ENCODE results near the gene UROC1. TPM values are rescaled to one million over a fixed set of nuclear protein-coding genes. Genes with fewer than 3 reads are reported as not detected.

The UROC1 gene
- not detected for total RNA-seq
- polyA plus RNA-seq = under 1 TPM in 1 of 2 donors, not detected in 1; 0.01 TPM
- long read RNA-seq, donor 1 = 0 reads
- long read RNA-seq, donor 2 = 0 reads
- long read RNA-seq, donor 3 = 0 reads

DNA sequence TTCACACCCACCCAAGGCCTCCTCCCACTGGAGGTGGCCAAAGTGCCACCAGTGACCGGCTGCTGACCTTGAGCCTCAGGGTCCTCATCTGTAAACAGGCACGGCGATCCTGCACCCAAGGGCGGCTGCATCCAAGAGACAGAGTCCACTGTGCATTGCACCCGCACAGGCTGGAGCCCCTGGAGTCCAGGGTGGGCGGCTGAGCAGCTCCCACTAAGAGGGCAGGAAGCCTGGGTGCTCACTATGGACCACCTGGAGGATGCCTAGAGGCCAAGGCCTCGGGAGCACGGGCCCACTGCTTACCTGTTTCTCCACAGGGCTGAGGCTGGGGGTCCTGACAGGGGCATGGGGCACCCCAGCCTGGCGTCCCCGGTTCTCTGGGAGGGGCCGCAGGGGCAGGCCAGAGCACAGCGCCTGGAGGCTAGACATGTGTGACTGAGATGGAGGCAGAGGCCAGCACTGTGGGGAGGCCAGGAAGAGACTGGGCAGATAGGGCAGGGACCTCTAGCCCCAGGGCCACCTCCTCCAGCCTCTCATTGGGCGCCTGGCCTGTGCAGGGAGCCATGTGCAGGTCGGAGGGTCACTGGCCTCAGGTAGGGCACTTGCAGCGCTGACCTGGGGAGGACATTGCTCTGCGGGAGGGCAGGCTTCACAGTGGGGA lies at the start of gene UROC1:
UROC1 (minus strand) TSS at position 483 of the 661 bp plus-strand sequence; CDS start at position 429, 54 bp downstream.
- peaks cover 0 to 6% (median 0%) of the 10 kb centered on the region in 7 donors for H3K27me3 ChIP-seq
- no peak for DNase-seq
- intact Hi-C loops (cut with DNase I) = no loop called here
- H3K4me1 ChIP-seq = peaks cover 0 to 4% (median 1%) of the 10 kb centered on the region in 9 donors
- H3K4me3 ChIP-seq = no peak within 1 kb of the TSS
- no peaks in the 10 kb centered on the region for H3K36me3 ChIP-seq
- no peak for ATAC-seq
- no peak within 1 kb of the TSS for H3K27ac ChIP-seq
- TF ChIP-seq, protein P1, sequence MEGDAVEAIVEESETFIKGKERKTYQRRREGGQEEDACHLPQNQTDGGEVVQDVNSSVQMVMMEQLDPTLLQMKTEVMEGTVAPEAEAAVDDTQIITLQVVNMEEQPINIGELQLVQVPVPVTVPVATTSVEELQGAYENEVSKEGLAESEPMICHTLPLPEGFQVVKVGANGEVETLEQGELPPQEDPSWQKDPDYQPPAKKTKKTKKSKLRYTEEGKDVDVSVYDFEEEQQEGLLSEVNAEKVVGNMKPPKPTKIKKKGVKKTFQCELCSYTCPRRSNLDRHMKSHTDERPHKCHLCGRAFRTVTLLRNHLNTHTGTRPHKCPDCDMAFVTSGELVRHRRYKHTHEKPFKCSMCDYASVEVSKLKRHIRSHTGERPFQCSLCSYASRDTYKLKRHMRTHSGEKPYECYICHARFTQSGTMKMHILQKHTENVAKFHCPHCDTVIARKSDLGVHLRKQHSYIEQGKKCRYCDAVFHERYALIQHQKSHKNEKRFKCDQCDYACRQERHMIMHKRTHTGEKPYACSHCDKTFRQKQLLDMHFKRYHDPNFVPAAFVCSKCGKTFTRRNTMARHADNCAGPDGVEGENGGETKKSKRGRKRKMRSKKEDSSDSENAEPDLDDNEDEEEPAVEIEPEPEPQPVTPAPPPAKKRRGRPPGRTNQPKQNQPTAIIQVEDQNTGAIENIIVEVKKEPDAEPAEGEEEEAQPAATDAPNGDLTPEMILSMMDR (IDR thresholded peaks at IDR 0.05) = no peak
- 85 to 91% methylated on average over 15 to 16 of the region's 16 CpGs for WGBS, 2 donors
- no peaks in the 10 kb centered on the region for H3K9me3 ChIP-seq

DNA sequence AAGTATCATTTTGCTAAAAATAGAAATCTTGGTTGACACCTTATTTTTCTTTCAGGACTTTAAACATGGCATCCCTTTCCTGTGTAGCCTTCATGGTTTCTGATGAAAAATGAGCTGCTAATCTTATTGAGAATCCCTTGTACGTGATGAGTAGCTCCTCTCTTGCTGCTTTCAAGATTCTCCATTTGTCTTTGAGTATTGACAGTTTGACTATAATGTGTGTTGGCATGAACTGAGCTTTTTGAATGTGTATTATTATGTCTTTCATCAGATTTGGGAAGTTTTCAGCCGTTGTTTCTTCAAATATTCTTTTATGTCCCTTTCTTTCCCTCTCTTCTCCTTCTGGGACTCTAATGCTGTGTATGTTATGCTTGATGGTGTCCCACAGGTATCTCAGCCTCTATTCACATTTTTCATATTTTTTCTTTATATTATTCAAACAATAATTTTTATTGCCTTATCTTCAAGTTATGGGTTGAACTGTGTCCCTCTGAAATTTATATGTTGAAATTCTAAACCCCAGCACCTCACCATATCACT lies 45.2 kb upstream of the UROC1 start:
- WGBS, 2 donors = 49 to 87% methylated on average over 2 of the region's 2 CpGs
- TF ChIP-seq, protein P1 (IDR thresholded peaks at IDR 0.05) = no peak
- intact Hi-C loops (cut with DNase I) = no loop called here
- Histone ChIP-seq H3K9me3 (peaks cover 0 to 24% (median 0%) of the 10 kb centered on the region in 11 donors), H3K27me3 (peaks cover 0 to 3% (median 0%) of the 10 kb centered on the region in 7 donors), H3K4me3 (no peak overlapping the region), H3K27ac (no peak overlapping the region), H3K36me3 (no peaks in the 10 kb centered on the region), H3K4me1 (no peaks in the 10 kb centered on the region)
- ATAC-seq (no peak), DNase-seq (no peak)

DNA sequence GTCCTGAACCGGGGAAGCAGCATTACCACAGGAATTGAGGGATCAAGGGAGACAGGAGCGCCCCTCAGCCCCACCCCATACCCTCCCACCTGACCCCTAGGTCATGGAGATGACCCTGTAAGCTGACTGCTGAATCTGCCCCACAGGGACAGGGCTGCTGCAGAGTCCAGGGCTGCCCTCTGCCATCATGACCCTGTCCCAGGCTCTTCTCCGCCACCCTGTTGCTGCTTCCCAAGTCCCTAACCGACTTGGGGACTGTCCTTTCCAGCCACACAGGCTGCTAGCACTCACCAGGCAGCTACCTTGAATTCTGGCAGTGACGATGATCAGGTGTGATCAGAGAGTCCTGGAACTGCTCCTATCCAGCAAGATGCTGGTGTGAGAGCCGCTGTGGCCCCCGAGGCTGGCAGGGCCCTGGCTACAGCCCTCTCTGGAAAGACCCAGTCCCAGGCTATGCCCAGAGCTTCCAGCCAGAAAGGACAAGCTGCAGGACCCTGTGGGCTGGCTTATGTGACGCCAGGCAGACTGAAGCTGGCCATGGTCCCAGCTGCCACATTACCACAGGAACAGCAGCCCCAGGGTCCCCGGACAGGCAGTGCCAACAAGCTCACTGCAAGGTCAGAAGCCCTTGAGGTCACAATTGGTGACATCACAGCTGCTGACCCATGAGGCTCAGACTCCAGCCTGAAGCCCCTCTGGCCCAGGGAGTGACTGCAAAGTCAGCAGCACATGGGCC lies 40.9 kb upstream of the UROC1 start, which contains the start of gene C3orf22:
C3orf22 (minus strand) TSS at position 597 of the 736 bp plus-strand sequence. CDS start 5,542 bp downstream, outside the sequence.
- DNase-seq (no peak), ATAC-seq (peak in 3 of 8 donors; percentile 26 to 69 (median 48))
- Histone ChIP-seq H3K9me3 (peaks cover 0 to 24% (median 0%) of the 10 kb centered on the region in 11 donors), H3K27me3 (no peaks in the 10 kb centered on the region), H3K36me3 (no peaks in the 10 kb centered on the region), H3K4me1 (no peaks in the 10 kb centered on the region), H3K27ac (no peak within 1 kb of the TSS), H3K4me3 (no peak within 1 kb of the TSS)
- intact Hi-C loops (cut with DNase I) = no loop called here
- TF ChIP-seq, protein P1 (IDR thresholded peaks at IDR 0.05) = no peak
- WGBS, 2 donors = 62% methylated on average over 9 of the region's 9 CpGs

DNA sequence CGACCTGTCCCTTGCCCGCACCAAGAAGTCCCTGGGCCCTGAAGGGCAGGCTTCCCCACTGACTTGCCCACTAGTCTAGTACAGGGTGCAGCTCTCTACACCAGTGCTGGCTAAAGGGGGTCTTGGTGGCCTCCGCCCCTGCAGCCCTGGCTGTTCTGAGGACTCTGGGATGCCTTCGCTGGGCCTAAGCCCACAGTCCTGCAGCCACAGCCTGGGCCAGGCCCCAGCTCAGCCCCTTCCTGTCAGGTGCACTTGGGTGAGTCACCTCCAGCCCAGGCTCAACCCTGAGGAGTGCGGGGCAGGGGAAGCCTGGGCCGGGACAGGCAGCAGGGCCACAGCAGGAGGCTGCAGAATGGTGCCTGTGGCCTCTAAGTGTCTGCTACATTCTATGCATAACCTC lies 40.2 kb upstream of the UROC1 start:
- Histone ChIP-seq H3K36me3 (no peaks in the 10 kb centered on the region), H3K4me3 (no peak overlapping the region), H3K4me1 (no peaks in the 10 kb centered on the region), H3K27me3 (no peaks in the 10 kb centered on the region), H3K9me3 (peaks cover 0 to 18% (median 0%) of the 10 kb centered on the region in 11 donors), H3K27ac (no peak overlapping the region)
- ATAC-seq (no peak), DNase-seq (no peak)
- WGBS, 2 donors = 76 to 83% methylated on average over 6 of the region's 6 CpGs
- intact Hi-C loops (cut with DNase I) = no loop called here
- TF ChIP-seq, protein P1 (IDR thresholded peaks at IDR 0.05) = no peak
